Pancreas (tissue), 10 donors: Measurements from ENCODE around the gene MTUS2. TPM values are rescaled to one million over a fixed set of nuclear protein-coding genes. Genes with fewer than 3 reads are reported as not detected.
A peak's percentile ranks its signal among the peaks of the same experiment; 100 is the strongest.

Experiments used
- ATAC-seq, 4 donors: fragments of 200-7000 bp; cut with Tn5 transposase; one replicate each; pipeline versions ENCODE4 v1.8.0 to v1.9.1; 2020; ENCODE audit warnings: mild to moderate bottlenecking in 4 of 4, moderate library complexity in 4 of 4
- DNase-seq, 6 donors: peaks; one replicate each; pipeline ENCODE4 v3.0.0-alpha.2; 2020
- FAIRE-seq: peaks from 2 replicates; lab custom pipeline; 2012; peaks lifted over from hg19 to GRCh38; lab: Jason Lieb, UNC
- H3K27ac ChIP-seq, 4 donors: fragments of 200-600 bp; sonication (generic); 1 replicate in 3 of 4; 2 replicates in 1 of 4; pipeline versions ENCODE4 v1.5.0 to v1.8.0; 2020
- H3K27me3 ChIP-seq, 4 donors: fragments of 200-600 bp; one replicate each; pipeline ENCODE4 v1.8.0; 2021
- H3K36me3 ChIP-seq, 3 donors: fragments of 200-600 bp; sonication (generic) in 1 of 3; one replicate each; pipeline versions ENCODE4 v1.5.0 to v1.8.0; 2020 to 2021
- H3K4me1 ChIP-seq, 3 donors: fragments of 200-600 bp; one replicate each; pipeline ENCODE4 v1.8.0; 2021
- H3K4me3 ChIP-seq, 4 donors: fragments of 200-600 bp; sonication (generic) in 2 of 4; one replicate each; pipeline versions ENCODE4 v1.5.0 to v1.8.0; 2020 to 2021
- H3K9me3 ChIP-seq, 4 donors: fragments of 200-600 bp; one replicate each; pipeline ENCODE4 v1.8.0; 2021
- CTCF ChIP-seq, 4 donors: fragments of 200-600 bp; sonication (generic) in 3 of 4; IDR thresholded peaks; one replicate each; pipeline versions ENCODE4 v1.5.0 to v1.8.0; 2021; ENCODE audit warnings: antibody characterized with exemption in 4 of 4
- WGBS, 2 donors: extraction: QIAGEN DNeasy Blood & Tissue Kit; methylation state at CpG; one replicate each; pipeline ENCODE4 v1.1.7; 2013; 5-methylcytosine and 5-hydroxymethylcytosine counted together
- intact Hi-C, 3 donors: fragments of 100-400 bp; cut with DNase I; formaldehyde crosslinking; loops; one replicate each; pipeline versions ENCODE4 v1.11.1 to v1.14.2; 2022
- polyA plus RNA-seq, 2 donors: library from polyadenylated mRNA; stranded (reverse); fragments of 200-250 nt; gene quantifications; one replicate each; pipeline ENCODE4 v1.2.3, GENCODE V29; 2013
- total RNA-seq, 6 donors: library from RNA; stranded (reverse); fragmentation: NEBNext Ultra II Directional in 4 of 6; extraction: Animal tissue kit (Norgen Biotek cat#: 25700) in 4 of 6; gene quantifications; one replicate each; pipeline versions ENCODE4 v1.2.1 to v1.2.4, GENCODE V29; 2021 to 2023
- donor health status: healthy with polysubstance abuse.
- donor health status: DM: no; HTN: no; CAD: no; lungs with moderate emphysema.
- donor health status: DM: no; HTN: no; CAD: no.
- donor health status: control.
- donor health status: control.
- donor health status: Bipolar disorder and iron deficiency.
- donor health status: DM: yes; HTN: yes; CAD: no.
- donor health status: DM: no; HTN: no; CAD: no.
- donor health status: DM: no; HTN: no; CAD: no.
- donor health status: DM: yes; HTN: yes; CAD: no.

Gene MTUS2
- total and polyA plus RNA-seq, 8 donors, result 2.2 to 9.0 (median 4.8) TPM

- WGBS, 2 donors, result 58 to 65% methylated on average over 4 of the region's 4 CpGs
- FAIRE-seq, result no peak
- Histone ChIP-seq H3K27me3 (no peaks in the 10 kb centered on the region), H3K4me3 (no peak overlapping the region), H3K27ac (no peak overlapping the region), H3K4me1 (no peaks in the 10 kb centered on the region), H3K9me3 (no peaks in the 10 kb centered on the region), H3K36me3 (no peaks in the 10 kb centered on the region)
- intact Hi-C loops, result no loop called here
- no peak for TF ChIP-seq CTCF (IDR thresholded peaks at IDR 0.05)
- no peak for DNase-seq
- no peak for ATAC-seq
Observed at GRCh38 chr13:29050719-29051118, 230.6 kb downstream of the MTUS2 start.

GRCh38 chr13:29059800-29060199 is 239.7 kb downstream of the MTUS2 start:
- peak in 2 of 4 donors; percentile 23 to 28 for ATAC-seq
- FAIRE-seq, result no peak
- H3K36me3 ChIP-seq, result no peaks in the 10 kb centered on the region
- H3K4me1 ChIP-seq, result no peaks in the 10 kb centered on the region
- intact Hi-C loops, result no loop called here
- no peaks in the 10 kb centered on the region for H3K27me3 ChIP-seq
- H3K9me3 ChIP-seq, result peaks cover 0 to 3% (median 0%) of the 10 kb centered on the region in 4 donors
- no peak overlapping the region for H3K4me3 ChIP-seq
- 93 to 97% methylated on average over 2 of the region's 2 CpGs for WGBS, 2 donors
- no peak for TF ChIP-seq CTCF (IDR thresholded peaks at IDR 0.05)
- DNase-seq, result no peak
- H3K27ac ChIP-seq, result no peak overlapping the region

GRCh38 chr13:29065142-29065541 is 245.0 kb downstream of the MTUS2 start:
- Histone ChIP-seq H3K4me1 (no peaks in the 10 kb centered on the region), H3K9me3 (no peaks in the 10 kb centered on the region), H3K36me3 (no peaks in the 10 kb centered on the region), H3K4me3 (no peak overlapping the region), H3K27me3 (no peaks in the 10 kb centered on the region), H3K27ac (no peak overlapping the region)
- TF ChIP-seq CTCF (IDR thresholded peaks at IDR 0.05), result no peak
- FAIRE-seq, result no peak
- no peak for DNase-seq
- ATAC-seq, result no peak
- intact Hi-C loops, result no loop called here
- WGBS, 2 donors, result 78 to 80% methylated on average over 3 of the region's 3 CpGs

- Histone ChIP-seq H3K9me3 (no peaks in the 10 kb centered on the region), H3K27ac (no peak overlapping the region), H3K4me1 (no peaks in the 10 kb centered on the region), H3K27me3 (no peaks in the 10 kb centered on the region), H3K36me3 (no peaks in the 10 kb centered on the region), H3K4me3 (no peak overlapping the region)
- intact Hi-C loops, result no loop called here
- 67 to 70% methylated on average over 3 of the region's 3 CpGs for WGBS, 2 donors
- DNase-seq (no peak), FAIRE-seq (no peak), ATAC-seq (no peak)
- TF ChIP-seq CTCF (IDR thresholded peaks at IDR 0.05), result no peak
Observed at GRCh38 chr13:29067306-29067945, 247.3 kb downstream of the MTUS2 start.

GRCh38 chr13:29073755-29074154 is 253.6 kb downstream of the MTUS2 start:
- no peaks in the 10 kb centered on the region for H3K9me3 ChIP-seq
- no peak overlapping the region for H3K27ac ChIP-seq
- 60 to 66% methylated on average over 3 of the region's 3 CpGs for WGBS, 2 donors
- no peak for ATAC-seq
- no peaks in the 10 kb centered on the region for H3K36me3 ChIP-seq
- no peak for FAIRE-seq
- no peak overlapping the region for H3K4me3 ChIP-seq
- DNase-seq, result no peak
- TF ChIP-seq CTCF (IDR thresholded peaks at IDR 0.05), result no peak
- peaks cover 0 to 5% (median 0%) of the 10 kb centered on the region in 3 donors for H3K4me1 ChIP-seq
- intact Hi-C loops, result no loop called here
- no peaks in the 10 kb centered on the region for H3K27me3 ChIP-seq
